HPDE6-E6E7 (cell line): Measurements from ENCODE around the gene TUBB2B.
A peak's percentile ranks its signal among the peaks of the same experiment; 100 is the strongest.

Experiments
- DNase-seq: peaks from one replicate; pipeline ENCODE4 v3.0.0; 2011; ENCODE audit warnings: missing footprints; ENCODE audit errors: extremely low spot score

TUBB2B gene

GRCh38 chr6:3227363-3228045, at the start of gene TUBB2B:
Gene TUBB2B (minus strand): TSS chr6:3227653. CDS start chr6:3227543, 110 bp downstream.
- DNase-seq = no peak

- DNase-seq = no peak
Measured at GRCh38 chr6:3277251-3277650, 49.8 kb upstream of the TUBB2B start.

GRCh38 chr6:3276174-3277167, 49.0 kb upstream of the TUBB2B start:
- no peak for DNase-seq

GRCh38 chr6:3273707-3274521, 46.5 kb upstream of the TUBB2B start:
- DNase-seq = no peak

GRCh38 chr6:3272911-3273547, 45.6 kb upstream of the TUBB2B start:
- no peak for DNase-seq

GRCh38 chr6:3271756-3272155, 44.3 kb upstream of the TUBB2B start:
- no peak for DNase-seq

- no peak for DNase-seq
Measured at GRCh38 chr6:3270258-3270657, 42.8 kb upstream of the TUBB2B start.

- no peak for DNase-seq
Measured at GRCh38 chr6:3269281-3269975, 42.0 kb upstream of the TUBB2B start.

GRCh38 chr6:3268680-3269079, 41.2 kb upstream of the TUBB2B start:
- DNase-seq = no peak

GRCh38 chr6:3267162-3267561, 39.7 kb upstream of the TUBB2B start:
- DNase-seq = no peak

GRCh38 chr6:3266170-3266569, 38.7 kb upstream of the TUBB2B start:
- no peak for DNase-seq

GRCh38 chr6:3265671-3266070, 38.2 kb upstream of the TUBB2B start:
- no peak for DNase-seq

- DNase-seq = no peak
Measured at GRCh38 chr6:3264356-3264755, 36.9 kb upstream of the TUBB2B start.

GRCh38 chr6:3263096-3263495, 35.6 kb upstream of the TUBB2B start:
- DNase-seq = no peak

- no peak for DNase-seq
Measured at GRCh38 chr6:3261921-3262320, 34.5 kb upstream of the TUBB2B start.

GRCh38 chr6:3261518-3261820, 34.0 kb upstream of the TUBB2B start:
- no peak for DNase-seq

GRCh38 chr6:3260772-3261517, 33.5 kb upstream of the TUBB2B start:
- DNase-seq = no peak

GRCh38 chr6:3260296-3260695, 32.8 kb upstream of the TUBB2B start:
- DNase-seq = no peak

- peak; percentile 32 for DNase-seq
Measured at GRCh38 chr6:3259491-3259958, 32.1 kb upstream of the TUBB2B start.
